ENCODE measurements around the gene CACNB1.
"Not testable (repeated sequence)": the region's sequence is repeated elsewhere in the genome, so short reads cannot be mapped to it uniquely, and the experiment has no call there.

Gene CACNB1

DNA sequence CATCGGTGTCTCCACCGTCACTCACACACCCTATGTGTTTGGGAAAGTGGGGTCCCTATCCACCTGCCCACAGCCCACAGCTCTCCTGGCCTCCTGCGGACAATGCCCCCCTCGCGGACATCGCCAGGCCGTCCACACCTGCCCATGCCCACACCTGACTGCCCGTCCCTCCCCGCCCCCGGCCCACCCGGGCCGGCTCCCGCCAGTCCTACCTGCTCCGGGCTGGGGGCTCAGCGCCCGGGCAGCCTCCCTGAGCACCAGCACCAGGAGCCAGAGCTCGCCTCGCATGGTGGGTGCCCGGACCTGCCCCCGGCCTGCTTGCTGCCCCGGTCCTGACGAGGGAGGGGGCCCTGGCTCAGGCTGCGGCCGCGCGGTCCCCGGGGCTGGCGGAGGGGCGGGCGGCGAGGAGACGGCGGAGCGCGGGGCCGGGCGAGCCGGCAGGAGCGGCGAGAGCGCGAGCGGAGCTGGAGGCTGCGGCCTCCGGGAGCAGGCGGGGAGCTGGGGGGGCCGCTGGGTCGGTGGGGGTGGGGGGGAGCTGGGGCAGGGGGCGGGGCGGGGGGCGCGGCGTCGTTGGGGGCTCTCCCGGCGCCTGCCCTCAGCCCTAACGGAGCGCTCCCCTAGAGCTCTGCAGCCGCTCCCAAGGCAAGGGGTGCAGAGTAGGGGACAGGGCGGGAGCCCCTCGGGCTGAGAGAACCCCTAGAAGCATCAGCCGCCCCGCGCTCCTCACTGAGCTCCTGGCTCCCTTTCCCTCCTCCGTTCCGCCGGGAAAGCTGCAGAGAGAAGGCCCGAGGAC lies 46.1 kb downstream of the CACNB1 start, which contains the start of gene PLXDC1:
Gene PLXDC1, minus strand, starts transcription at position 488 of the 793 bp plus-strand sequence. Its CDS starts 200 bp downstream, at position 288.
- ATAC-seq (no peak), DNase-seq (peak; percentile 27)

GRCh38 chr17:39150795-39151149 lies 46.7 kb downstream of the CACNB1 start:
- DNase-seq (no peak), ATAC-seq (no peak)

DNA sequence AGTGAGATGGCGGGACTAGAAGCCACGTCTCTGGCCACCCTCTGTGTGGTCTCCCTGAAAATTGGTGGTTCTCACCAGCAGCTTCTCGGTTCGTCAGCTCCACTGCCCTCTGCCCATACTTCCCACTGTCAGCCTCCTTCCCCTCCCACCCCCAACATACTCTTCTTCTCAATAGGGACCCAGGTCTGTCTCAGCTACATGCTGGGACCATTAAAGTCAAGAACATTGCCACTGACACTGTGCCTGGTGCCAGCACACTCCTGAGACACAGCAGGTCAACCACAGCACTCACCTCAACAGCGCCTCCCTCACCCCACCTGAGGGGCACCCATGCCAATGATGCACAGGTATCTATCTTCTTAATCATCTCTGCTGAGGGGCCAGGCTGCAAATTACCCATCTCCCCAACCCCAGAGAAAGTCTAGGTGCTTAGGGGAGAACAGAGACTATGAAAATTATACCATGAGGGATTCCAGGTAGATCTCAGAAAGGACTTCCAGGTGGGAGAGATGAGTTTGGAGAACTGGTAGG lies 47.3 kb downstream of the CACNB1 start:
- no peak for ATAC-seq

DNA sequence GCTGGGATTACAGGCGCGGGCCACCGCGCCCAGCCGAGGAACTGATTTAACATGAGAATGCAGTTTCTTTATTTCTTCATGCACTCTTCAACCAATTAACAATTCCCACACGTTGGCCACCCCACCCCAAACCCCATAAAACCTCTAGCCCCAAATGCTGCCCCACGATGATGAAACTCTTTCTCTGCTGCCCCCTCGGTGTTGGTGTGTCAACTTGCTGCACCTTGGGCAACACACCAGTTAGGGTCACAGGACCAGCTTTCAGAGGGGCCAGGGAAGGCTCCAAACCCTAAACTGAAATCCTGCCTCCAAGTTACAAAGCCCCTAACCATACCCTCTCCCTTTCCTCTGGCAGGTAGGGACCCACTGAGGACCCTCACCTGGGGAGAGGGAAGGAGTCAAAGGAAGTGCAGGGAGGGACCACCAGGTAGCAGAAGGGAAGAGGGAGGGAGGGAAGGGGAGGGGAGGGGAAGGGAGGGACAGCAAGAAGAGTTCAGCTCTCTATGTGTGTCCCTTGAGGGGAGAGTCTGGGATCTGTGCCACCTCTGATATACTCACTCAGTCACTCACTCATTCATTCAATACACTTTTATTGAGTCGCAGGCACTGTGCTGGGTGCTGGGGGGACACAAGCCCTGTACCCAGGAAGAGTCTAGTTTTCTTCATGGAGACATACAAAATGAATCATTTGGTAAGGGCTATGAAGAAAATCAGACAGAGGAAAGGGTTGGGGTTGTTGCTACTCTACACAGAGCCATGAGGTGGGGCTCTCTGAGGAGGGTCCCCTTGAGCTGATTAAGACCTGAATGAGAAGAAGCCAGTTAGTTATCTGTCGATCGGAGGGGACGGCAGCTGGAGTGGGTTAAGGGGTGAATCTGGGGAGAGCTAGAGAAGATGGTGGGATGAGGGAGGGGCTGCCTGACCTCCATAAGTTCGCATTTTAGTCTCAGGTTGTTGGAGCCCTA lies 50.0 kb downstream of the CACNB1 start:
- ATAC-seq (no peak), DNase-seq (no peak)

More for the DNA sequence above, 47.3 kb downstream of the CACNB1 start:
- no peak for DNase-seq

DNA sequence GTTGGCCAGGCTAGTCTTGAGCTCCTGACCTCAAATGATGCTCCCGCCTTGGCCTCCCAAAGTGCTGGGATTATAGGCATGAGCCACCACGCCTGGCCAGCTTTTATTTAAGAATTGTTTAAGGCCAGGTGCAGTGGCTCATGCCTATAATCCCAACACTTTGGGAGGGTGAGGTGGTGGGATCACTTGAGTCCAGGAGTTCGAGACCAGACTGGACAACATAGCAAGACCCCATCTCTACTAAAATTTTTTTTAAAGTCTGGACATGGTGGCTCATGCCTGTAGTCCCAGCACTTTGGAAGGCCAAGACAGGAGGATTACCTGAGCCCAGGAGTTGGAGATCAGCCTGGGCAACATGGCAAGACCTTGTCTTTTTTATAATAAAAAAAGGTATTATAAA lies 51.2 kb downstream of the CACNB1 start:
- no peak for DNase-seq
- ATAC-seq: no peak

DNA sequence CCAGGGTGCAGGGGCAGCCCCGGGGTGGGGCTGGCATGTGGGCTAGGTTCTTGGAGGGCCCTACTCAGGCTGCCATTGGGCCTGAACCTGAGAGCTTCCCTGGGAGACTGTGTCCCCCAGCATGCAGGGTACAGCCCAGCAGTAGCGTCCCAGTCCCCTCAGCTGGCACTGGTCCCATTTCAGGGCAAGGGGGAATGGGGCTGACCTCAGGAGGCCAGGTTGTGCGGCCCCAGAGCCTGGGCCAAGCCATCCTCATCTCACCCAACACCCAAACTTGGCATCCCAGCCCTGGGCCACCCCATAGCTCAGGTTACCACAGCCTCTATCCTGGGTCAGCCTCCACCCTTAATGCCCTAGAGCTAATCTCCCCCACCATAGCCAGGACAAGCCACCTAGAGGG lies 52.3 kb downstream of the CACNB1 start:
- ATAC-seq (no peak), DNase-seq (no peak)

- no peak for ATAC-seq
- no peak for DNase-seq
These were observed 53.0 kb downstream of the CACNB1 start for GRCh38 chr17:39144416-39144840.

GRCh38 chr17:39143552-39144093 lies 53.8 kb downstream of the CACNB1 start:
- no peak for ATAC-seq
- no peak for DNase-seq

GRCh38 chr17:39141915-39142664 lies 55.4 kb downstream of the CACNB1 start:
- ATAC-seq: no peak
- DNase-seq: no peak

DNA sequence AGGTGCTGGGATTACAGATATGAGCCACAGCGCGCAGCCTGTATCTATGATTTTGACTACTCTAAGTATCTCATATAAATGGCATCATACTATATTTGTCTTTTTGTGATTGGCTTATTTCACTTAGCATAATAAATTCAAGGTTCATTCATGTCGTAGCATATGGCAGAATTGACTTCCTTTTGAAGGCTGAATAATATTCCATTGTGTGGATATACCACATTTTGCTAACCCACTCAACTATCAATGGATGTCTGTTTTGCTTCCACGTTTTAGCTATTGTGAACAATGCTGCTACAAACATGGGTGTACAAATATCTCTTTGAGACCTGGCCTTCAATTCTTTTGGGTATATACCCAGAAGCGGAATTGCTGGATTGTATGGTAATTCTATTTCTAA lies 56.2 kb downstream of the CACNB1 start:
- DNase-seq (no peak), ATAC-seq (no peak)

DNA sequence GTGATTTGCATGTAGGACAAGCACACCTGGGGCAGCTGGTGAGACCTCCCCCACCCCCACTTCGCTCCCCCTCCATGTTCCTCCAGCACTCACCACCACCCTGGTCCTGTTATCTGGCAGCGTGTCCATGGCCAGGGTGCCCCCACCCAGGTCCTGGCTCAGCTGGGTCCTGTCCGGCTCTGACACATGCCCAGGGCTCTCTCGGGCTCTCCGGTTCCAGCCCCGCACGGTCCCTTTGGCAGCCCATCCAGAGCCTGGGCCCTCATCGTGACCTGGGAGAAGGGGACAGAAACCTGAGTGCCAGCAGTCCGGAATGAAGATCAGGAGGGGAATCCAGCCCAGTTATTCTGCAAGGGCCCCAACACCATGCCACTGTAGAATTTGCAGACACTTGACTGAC lies 57.9 kb downstream of the CACNB1 start:
- no peak for ATAC-seq
- DNase-seq: no peak

DNA sequence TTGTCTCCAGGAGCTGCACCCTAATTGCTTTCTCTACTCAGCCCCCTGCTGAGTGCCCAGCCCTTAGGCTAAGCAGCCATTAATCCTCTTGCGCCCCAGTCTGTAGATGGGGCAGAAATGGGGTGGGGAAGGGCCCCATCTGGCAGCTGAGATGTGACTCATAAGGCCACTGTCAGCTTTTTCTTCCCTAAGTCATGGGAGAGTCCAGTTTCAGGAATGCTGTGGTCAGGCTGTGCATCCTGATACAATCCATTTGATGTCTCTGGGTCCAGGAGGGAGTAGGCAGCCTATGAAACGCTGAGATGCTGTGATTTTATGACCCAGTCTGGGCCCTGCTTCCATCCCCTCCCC lies 58.3 kb downstream of the CACNB1 start:
- ATAC-seq (no peak), DNase-seq (no peak)

- ATAC-seq: no peak
- no peak for DNase-seq
These were observed 58.9 kb downstream of the CACNB1 start for GRCh38 chr17:39138431-39139160.

- DNase-seq (no peak), ATAC-seq (no peak)
These were observed 62.6 kb downstream of the CACNB1 start for GRCh38 chr17:39134878-39135277.

DNA sequence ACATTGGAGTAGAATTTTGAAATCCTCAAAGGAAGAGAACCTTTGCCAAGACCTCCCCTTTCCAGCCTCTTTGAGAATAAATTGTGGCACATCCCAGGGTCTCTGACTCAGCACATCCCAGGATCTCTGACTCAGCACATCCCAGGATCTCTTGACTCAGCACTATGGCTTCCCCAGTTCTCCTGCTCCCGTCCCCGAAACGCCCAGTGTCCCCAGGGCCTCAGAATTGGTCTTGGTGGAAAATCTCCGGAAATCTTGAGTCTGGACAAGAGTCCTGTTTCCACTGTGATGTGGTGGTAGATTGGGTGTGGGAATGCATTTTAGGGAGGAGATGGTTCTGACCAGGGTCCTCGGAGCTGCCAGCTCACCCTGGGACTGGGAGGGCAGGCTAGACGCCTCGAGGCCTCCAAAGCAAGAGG lies 65.3 kb downstream of the CACNB1 start:
- ATAC-seq: no peak
- no peak for DNase-seq

- ATAC-seq: no peak
- DNase-seq: no peak
These were observed 65.9 kb downstream of the CACNB1 start for GRCh38 chr17:39131616-39132015.

- DNase-seq (no peak), ATAC-seq (no peak)
These were observed 67.3 kb downstream of the CACNB1 start for GRCh38 chr17:39130205-39130604.

- ATAC-seq: not testable (repeated sequence)
These were observed 67.9 kb downstream of the CACNB1 start for GRCh38 chr17:39129544-39129943.

DNA sequence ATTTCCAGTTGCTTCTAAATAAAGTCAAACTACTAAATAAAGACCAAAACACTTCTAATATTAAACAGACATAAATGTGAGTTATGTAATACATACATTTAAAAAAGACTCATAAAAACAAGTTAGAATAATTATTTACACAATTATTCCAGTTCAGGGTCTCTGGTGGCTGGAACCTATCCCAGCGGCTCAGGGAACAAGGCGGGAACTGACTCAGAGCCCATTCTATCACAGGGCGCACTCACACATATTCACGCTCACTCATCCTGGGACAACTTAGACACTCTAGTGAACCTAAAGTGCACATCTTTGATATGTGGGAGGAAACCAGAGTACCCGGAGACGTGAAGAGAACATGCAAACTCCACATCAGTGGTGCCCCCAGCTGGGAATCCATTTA lies 71.0 kb downstream of the CACNB1 start:
- no peak for ATAC-seq
- no peak for DNase-seq

More at GRCh38 chr17:39129544-39129943, 67.9 kb downstream of the CACNB1 start:
- not testable (repeated sequence) for DNase-seq

- ATAC-seq (no peak), DNase-seq (no peak)
These were observed 72.2 kb downstream of the CACNB1 start for GRCh38 chr17:39125143-39125875.

All from stimulated activated naive CD8-positive, alpha-beta T cell treated with anti-CD3 and anti-CD28 coated beads, Interleukin-15, Interleukin-2, amounts not matched to agents 100 U/mL and 50 U/mL, for 24 hours (primary cell).